HG03432 (cell line): ENCODE data around the gene SLC12A7.
"Not testable (repeated sequence)": the region's sequence is repeated elsewhere in the genome, so short reads cannot be mapped to it uniquely, and the experiment has no call there.

ENCODE experiments used
- ATAC-seq: cut with Tn5 transposase; IDR thresholded peaks from one replicate; pipeline ENCODE4 v1.9.1; 2021; ENCODE audit warnings: mild to moderate bottlenecking, moderate library complexity; ENCODE audit not compliant: unreplicated experiment

SLC12A7 gene

DNA sequence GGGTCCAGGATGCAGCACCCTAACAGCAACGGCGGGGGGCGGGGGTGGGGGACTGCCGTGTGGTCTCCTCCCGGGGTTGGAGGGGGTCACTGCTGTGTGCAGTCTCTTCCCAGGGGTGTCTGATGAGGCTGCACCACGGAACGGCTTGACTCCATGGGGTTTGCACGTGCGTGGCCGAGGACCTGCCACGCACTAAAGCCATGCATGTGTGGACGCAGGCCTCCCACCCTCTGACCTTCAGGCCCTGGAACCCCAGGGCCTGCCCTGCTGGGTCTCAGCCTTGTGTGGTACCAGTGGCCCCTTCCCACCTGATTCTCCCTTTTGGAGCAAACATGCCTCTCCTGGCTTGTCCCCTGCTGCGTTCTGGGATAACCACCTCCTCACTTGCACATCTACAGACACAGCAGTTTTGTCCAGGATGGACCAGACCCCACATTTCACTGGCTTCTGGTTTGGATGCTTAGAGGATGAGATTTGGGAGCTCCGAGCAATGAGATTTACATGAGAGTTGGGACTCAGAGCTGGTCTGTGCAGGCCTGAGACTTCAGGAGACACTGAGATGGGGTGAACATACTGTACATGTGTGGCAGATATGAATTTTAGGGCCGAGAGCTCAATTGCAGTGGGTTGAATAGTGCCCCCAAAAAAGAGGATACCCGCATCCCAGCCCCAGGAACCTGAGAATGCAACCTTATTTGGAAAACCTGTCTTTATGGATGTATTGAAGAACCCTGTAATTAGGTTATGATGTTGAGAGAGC, 45.8 kb downstream of the SLC12A7 start:
- ATAC-seq, result no peak

DNA sequence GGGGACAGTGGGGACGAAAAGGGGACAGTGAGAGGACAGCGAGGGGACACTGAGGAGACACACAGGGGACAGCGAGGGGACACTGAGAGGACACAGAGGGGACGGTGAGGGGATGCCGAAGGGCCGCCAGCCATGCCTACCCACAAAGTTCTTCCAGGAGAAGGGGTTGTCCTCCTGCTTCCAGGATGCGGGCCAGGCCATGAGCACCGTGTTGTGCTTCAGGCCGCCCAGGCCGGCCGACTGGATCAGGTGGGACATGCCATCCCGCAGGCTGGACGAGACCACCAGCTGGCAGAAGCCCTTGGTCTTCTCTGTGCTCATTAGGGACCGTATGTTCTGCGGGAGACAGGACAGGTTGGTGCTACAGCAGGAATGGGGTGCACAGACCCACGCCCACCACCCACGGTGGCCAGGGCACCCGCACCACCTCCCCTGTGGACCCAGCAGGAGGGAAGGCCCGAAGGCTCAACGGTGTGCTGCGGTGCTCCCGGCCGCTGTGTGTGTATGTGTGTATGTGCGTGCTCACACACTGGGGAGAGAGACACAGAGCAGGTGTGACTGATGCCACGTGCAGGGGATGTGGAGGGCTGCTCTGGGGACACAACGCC, 46.6 kb downstream of the SLC12A7 start:
- ATAC-seq, result no peak

DNA sequence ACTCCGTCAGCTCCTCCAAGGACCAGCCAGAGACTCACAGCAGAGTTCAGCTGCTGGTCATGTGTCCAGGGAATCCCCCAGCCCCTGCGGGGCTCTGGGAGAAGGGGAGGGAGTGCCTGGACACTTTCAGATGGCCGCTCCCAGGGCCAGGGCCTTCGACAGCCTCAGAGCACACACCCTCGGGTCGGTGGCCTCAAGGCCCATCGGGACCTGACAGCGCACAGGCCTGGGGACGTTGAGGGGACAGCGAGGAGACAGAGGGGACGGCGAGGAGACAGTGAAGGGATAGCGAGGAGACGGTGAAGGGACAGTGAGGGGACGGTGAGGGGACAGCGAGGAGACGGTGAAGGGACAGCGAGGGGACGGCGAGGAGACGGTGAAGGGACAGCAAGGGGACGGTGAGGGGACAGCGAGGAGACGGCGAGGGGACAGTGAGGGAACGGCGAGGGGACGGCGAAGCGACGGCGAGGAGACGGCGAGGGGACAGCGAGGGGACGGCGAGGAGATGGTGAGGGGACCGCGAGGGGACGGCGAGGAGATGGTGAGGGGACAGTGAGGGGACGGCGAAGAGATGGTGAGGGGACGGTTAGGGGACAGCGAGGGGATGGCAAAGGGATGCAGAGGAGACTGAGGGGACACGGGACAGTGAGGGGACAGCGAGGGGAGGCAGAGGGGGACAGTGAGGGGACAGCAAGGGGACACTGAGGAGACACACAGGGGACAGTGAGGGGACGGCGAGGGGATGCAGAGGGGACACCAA, 47.3 kb downstream of the SLC12A7 start:
- no peak for ATAC-seq

DNA sequence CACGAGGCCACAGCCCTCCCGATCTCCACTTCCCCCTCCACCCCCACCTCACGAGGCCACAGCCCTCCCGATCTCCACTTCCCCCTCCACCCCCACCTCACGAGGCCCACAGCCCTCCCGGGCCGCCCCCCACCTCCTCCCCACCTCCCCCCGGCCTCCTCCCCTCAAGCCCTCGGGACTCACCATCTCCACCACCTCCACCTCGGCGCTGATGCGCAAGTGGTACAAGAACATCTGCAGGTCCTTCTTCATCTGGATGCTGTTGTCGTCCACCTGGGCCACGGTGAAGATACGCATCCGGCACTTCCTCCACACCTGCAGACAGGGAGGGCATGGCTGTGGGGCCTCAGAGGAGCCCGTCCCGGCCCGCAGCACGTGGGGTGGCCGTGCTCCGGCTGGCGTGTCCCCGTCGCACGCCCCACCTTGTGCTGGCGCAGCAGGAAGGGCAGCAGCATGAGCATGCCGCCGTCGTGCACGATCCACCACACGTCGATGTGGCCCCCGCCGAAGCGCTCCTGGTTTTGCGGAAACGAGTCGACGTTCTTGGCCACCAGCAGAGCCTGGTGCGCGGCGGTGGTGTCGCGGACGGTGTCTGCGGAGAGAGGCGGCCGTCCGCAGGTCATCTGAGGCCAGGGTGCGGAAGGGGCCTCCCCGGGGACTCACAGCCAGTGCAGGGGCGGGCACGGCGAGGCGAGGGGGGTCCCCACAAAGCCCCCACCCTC, 48.0 kb downstream of the SLC12A7 start:
- ATAC-seq, result no peak

DNA sequence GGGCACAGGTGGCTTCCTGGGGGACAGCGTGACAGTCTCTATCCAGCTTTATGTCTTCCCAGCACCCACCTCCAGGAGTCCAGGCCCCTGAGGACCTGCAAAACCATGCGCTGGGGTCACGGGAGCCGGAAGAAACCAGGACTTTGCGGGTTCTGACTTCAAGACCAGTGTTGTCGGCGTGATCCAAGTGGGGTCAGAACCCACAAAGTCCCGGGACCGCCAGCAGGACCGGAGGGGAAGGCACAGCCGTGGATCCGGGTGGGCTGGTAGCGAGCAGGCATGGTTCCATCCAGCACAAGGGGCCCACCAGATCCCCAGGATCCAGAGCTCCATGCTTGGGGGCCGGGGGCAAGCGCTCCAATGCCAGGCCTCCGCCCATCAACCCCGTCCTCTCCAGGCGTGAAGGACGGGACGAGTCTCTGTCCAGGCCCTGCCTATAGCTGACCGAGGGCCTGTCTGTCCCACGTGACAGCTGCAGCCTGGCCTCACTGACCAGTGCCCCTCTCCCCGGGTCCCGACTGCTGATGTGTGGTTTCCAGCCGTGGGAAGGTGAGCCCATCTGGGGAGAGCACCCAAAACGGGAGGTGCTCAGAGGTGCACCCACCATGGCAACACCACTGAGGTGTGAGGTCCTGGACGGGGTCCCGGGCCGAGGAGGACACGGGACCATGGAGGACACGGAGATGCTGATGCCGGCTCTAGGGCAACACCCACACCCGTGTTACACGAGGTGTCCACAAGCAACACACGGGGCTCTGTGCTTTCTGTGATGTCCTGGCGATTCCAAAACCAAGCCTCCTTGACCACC, 48.9 kb downstream of the SLC12A7 start:
- ATAC-seq, result no peak

DNA sequence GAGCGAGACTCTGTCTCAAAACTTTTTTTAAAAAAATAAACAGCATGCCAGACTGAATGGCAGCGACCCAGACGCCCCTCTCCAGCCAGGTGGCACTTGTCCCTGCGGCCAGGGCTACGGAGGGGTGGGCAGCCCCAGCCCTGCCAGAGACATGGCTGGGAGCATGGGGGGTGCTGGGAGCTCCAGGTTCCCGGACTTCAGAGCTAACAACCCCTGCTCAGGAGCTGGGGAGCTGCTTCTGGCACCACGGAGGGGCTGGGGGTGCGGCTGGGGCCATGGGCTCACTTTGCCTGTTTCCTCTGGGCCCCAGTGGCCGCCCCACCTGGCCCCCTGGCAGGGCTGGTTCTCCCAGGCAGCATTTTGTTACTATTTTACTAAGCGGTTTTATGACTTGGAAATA, 49.9 kb downstream of the SLC12A7 start:
- ATAC-seq, result no peak

DNA sequence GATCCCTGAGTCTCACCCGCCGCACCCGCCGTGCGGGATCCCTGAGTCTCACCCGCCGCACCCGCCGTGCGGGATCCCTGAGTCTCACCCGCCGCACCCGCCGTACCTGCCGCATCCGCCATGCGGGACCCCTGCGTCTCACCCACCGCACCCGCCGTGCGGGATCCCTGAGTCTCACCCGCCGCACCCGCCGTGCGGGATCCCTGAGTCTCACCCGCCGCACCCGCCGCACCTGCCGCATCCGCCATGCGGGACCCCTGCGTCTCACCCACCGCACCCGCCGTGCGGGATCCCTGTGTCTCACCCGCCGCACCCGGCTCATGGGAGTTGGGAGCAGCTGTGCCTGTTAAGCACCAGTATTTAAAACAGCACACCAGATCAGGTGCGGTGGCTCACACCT, 50.6 kb downstream of the SLC12A7 start:
- not testable (repeated sequence) for ATAC-seq

DNA sequence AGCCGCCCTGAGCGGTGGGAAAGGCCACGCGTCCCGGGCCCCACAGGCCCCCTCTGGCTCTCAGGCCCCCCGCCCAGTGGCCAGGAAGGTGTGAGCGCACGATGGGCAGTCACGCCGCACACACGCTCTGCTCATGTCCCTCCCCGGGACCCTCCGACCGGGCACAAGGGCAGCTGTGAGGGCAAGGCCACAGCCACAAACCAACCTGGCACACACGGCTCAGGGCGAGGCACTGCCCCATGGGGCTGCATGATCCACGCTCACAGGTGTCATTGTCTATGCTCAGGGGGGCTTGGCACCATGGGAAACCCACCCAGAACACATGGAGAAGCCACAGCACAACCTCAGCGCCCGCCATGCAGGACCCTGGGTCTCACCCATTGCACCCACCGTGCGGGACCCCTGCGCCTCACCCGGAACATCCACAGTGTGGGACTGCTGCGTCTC, 51.3 kb downstream of the SLC12A7 start:
- ATAC-seq, result no peak

DNA sequence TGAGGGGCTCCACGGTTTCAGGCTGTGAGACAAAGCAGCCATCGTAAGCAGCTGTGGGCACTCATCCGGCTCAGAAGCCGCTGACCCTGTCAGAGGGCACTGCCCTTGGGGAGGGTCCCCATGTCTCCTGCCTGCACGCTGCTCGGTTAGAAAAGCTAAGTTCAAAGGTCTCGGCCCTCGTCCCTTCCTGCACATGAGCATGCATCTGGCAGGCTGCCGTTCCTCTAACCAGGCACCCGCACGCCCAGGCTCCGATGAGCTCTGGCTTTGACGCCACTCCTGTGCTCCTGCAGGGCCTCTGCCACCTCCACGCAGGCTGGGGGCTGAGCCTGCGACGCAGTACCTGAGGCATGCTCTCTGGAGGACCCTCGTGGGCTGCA, 52.0 kb downstream of the SLC12A7 start:
- ATAC-seq, result no peak

DNA sequence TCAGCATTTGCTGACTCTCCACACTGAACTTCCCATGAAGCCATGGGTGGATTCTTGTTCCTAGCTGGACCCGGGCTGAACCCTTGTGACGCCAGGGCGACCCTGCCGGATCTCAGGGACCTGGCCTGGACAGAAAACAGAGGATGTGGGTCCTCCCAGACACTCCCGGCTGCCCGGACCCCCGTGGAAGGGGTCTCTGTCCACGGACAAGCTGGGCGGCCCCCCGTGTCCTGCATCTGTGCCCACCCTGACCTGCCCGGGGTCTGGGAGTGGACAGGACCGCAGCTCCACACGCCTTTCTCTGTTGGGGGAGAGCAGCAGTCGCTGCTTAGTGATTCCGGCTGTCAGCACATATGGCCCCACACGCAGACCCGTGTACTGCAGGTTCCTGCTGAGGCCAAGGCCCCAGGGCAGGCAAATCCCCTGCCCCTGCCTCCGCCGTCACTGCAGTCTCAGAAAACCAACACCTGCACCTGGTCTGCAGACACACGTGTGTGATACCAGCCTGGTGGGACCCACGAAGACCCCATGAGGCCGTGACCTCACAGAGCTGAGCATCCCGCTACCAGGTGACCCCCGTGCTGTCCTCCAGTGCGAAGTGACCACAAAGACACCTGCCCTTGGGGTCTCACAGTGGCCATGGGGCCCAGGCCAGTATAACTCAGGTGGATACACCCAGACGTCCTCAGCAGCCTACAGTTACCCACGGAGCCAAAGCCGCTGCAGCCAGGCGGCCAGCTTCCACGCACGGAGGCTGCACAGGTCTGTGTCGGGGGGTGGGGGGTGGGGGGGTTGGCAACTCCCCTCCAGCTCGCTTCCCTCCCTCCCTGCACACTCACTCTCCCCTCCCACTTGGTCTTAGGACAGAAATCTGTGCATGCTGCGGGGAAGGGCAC, 52.6 kb downstream of the SLC12A7 start:
- no peak for ATAC-seq

DNA sequence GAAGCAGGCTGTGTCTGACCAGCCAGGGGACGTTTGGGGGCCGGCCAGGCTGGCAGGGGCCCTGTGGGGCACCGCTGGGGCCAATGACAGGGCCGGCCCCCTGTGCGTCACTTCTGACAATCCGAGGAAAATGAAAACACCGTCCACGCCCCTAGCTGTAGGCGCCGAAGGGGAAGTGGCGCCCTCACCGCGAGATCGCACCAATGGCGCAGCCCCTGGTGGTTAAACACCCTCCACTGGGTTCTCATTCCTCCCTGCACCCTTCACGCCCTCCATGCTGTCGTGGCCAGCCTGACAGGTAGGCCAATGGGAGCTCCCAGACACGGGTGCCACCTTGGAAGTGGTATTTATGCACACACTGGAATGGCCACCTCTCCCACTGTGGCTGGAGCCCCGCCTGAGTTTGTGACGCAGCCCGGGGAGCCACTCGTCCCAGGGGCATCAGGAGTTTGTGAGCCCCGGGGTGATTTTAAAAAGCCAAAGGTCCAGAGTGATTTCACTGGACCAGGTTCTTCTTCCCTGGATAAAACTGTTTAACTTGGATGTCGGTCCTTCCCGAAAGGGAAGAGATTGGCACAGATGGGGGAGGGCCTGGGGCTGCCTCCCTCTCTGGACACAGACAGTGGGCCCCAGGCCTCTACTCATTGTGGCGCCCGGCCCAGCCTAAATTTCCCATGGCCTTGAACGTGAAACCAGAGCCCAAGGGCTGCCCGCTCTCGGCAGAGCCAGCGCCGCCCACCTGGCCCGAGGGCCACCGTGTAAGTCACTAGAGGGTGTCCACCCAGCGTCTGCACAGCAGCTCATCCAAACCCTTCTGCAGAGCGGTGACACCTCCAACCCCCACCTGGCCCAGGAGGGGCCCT, 53.5 kb downstream of the SLC12A7 start:
- no peak for ATAC-seq

DNA sequence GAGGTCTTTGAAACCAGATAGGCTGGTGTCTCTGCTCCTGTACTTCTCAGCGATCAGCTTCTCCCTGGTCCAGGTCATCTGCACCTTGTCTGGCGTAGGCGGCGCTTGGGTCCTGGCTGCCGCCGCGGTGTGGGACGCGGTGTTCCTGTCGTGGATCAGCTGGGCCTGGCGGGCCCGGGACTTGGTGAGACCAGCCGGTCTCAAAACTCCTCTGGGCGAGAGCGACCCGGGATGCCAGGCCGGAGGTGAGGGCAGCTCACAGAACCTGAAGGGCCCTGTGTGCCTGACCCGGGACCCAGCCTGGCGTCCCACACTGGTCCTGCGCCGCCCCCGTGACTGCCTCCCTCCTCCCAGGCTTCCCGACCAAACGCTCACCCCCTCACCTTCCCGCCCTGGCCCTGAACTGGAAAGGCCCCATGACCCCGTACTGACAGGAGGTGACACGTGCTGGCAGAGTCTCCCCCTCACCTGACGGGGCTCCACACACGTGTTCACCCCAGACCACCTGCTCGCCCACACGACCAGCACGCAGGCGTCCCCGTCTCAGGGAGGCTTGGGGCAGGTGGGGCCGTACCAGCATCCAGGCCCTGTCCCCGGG, 54.3 kb downstream of the SLC12A7 start:
- no peak for ATAC-seq

DNA sequence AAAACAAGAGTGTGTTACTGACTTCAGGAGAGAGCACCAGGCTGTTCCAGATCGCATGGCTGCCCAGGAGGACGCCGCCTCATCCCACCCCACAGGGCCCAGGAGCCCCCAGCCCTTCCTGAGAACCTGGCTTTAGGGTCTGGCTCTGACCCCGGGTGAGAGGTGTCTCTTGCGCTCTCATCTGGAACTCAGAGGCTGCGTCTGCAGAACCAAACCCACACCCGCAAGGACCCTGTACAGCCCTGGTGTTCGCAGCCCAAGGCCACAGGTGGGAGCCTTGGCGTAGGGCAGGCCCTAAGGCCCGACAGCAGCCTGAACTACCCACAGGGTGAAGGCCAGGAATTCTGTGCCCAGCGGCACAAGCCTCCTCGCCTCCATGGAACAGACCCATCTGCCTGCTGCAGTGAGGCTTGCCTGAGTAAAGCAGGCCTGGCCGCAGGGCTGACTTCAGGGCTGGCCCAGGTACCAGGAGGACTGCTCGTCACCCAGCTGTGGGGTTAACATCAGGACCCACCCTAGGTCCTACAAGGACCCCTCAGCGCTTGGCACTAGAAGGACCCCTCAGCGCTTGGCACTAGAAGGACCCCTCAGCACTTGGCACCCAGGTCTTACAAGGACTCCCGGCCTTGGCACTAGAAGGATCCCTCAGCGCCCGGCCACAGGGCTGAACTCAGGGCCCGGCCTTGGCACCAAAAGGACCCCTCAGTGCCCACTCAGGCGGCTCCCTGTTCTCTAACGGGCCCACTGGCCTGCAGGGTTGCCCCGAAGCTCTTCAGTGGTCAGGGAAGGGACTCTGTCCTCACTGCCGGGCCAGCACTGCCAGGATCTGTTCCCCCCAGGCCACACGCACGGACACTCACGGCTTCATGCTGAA, 55.0 kb downstream of the SLC12A7 start:
- ATAC-seq, result no peak

DNA sequence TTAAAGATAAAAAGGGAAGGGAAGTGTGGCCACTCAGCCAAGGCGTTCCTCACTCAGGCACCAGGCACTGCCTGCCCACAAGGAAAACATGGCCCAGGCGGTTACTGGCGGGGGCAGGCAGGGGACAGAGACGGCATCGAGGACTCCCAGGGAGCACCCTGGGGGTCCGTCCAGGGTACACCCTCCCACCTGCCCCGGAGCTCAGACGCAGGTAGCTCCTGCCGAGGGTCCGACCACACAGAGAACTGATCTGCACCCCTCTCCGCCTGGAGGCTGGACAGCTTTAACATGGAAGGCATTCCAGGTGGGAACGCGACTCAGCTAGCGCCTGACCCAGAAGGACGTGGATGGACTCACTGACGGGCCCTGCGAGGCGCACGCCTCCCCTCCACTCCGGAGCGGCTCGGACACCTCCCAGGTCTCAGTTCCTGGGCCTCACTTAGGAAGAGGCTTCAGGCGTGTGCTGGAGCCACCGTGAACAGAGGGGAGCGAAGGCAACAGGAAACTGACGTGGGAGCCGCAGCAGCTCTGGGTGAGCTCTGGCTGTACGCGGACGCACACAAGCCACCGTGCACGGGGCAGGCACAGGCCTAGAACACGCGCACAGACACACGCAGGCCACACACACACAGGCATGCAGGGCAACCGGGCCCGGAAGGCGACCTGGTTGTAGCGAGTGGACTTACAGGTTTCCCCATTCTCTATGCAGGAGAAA, 55.8 kb downstream of the SLC12A7 start:
- no peak for ATAC-seq

DNA sequence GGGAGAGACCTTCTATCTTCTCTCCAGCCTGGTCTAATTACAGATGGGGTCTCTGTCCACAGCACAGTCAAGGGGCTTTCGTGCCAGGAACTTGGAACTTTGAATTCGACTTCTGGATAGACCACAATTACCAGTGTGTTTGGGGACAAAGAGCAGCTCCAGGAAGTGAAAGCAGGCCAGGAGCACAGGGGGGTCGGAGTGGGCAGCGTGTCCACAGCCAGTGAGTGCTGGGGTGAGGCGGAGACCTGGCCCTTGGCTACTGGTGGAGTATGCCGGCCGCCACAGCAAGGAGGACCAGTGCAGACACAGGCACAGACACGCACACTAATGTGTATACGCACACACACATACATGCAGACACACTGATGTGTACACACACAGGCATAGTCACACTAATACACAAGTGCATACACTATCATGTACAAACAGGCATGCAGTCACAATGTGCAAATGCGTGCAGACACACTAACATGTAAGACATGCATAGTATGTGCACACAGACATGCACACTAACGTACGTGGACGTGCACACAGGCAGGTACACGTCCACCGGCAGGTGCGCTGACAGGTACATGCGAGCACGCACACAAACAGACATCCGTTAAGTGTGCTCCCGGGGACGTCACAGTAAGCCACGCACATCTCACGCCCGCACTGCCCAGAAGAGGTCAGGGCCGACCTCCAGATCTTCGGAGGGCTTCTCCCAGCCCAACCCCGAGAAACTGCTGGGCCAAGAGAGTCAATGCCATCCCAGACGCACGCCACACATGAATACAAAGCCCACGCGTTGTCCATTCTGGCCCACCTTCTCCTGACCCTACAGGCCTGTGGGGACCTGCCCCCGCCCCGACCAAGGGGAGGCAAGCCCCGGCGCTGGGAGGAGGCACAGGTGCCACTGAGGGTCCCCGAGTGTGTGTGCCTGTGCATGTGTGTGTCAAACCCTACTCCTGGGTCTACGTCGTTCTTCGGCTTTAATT, 56.8 kb downstream of the SLC12A7 start:
- no peak for ATAC-seq
